DOHH2 (cell line): Measurements from ENCODE around the gene ARMH2.

ENCODE experiments used
- H3F3A ChIP-seq: fragments of 200-600 bp; sonication (generic), shearing (Covaris generic); 2 replicates; pipeline ENCODE4 v1.6.0; 2016; ENCODE audit warnings: antibody characterized with exemption, mild to moderate bottlenecking; ENCODE audit not compliant: control insufficient read depth, insufficient read depth
- H3K27ac ChIP-seq: fragments of 200-600 bp; sonication (generic); 2 replicates; pipeline ENCODE4 v1.5.1; 2014; ENCODE audit warnings: low read depth, mild to moderate bottlenecking, low read length, moderate library complexity
- H3K27me3 ChIP-seq: fragments of 200-600 bp; sonication (generic); 2 replicates; pipeline ENCODE4 v1.6.1; 2014; ENCODE audit warnings: mild to moderate bottlenecking, low read length, mixed read lengths; ENCODE audit not compliant: control insufficient read depth
- H3K36me3 ChIP-seq: fragments of 200-600 bp; sonication (generic); 2 replicates; pipeline ENCODE4 v1.6.1; 2014; ENCODE audit warnings: mild to moderate bottlenecking, low read length, moderate library complexity, mixed read lengths; ENCODE audit not compliant: control insufficient read depth
- H3K4me1 ChIP-seq: fragments of 200-600 bp; sonication (generic); 2 replicates; pipeline ENCODE4 v1.6.1; 2014; ENCODE audit warnings: mild to moderate bottlenecking, low read length, mixed read lengths; ENCODE audit not compliant: control insufficient read depth
- H3K4me2 ChIP-seq: fragments of 200-600 bp; sonication (generic); 2 replicates; pipeline ENCODE4 v1.6.0; 2014; ENCODE audit warnings: mild to moderate bottlenecking, low read length, moderate library complexity
- H3K4me3 ChIP-seq: fragments of 200-600 bp; sonication (generic); 2 replicates; pipeline ENCODE4 v1.5.1; 2014; ENCODE audit warnings: mild to moderate bottlenecking, low read length, mixed read lengths
- H3K79me2 ChIP-seq: fragments of 200-600 bp; sonication (generic); 2 replicates; pipeline ENCODE4 v1.6.1; 2014; ENCODE audit warnings: mild to moderate bottlenecking, low read length, mixed read lengths; ENCODE audit not compliant: control insufficient read depth
- H3K9me2 ChIP-seq: fragments of 200-600 bp; sonication (generic); replicated peaks from 2 replicates; pipeline ENCODE4 v1.6.1; 2014; ENCODE audit warnings: mild to moderate bottlenecking, low read length, mixed read lengths; ENCODE audit not compliant: control insufficient read depth
- H3K9me3 ChIP-seq: fragments of 200-600 bp; sonication (generic); 2 replicates; pipeline ENCODE4 v1.6.1; 2014; ENCODE audit warnings: antibody characterized with exemption, low read length, mixed read lengths; ENCODE audit not compliant: control insufficient read depth, insufficient read depth
- H4K20me1 ChIP-seq: fragments of 200-600 bp; sonication (generic); 2 replicates; pipeline ENCODE4 v1.6.0; 2014; ENCODE audit warnings: low read depth, mild to moderate bottlenecking, antibody characterized with exemption, low read length, moderate library complexity; ENCODE audit not compliant: control insufficient read depth, insufficient read depth
- CTCF ChIP-seq: fragments of 200-600 bp; sonication (generic); IDR thresholded peaks from one replicate; pipeline ENCODE4 v1.5.1; 2014; ENCODE audit warnings: antibody characterized with exemption, mild to moderate bottlenecking, low read depth, low read length; ENCODE audit not compliant: poor library complexity, severe bottlenecking
- EZH2phosphoT487 ChIP-seq: fragments of 200-600 bp; sonication (generic); IDR thresholded peaks from 2 replicates; pipeline ENCODE4 v1.6.1; 2017; ENCODE audit warnings: borderline replicate concordance, mild to moderate bottlenecking, antibody characterized with exemption, low read length, moderate library complexity, mixed read lengths

ARMH2 gene

GRCh38 chr6:24797596-24798216, 1.0 kb downstream of the ARMH2 start:
- Histone ChIP-seq H3K4me3 (no peak overlapping the region), H3K27ac (no peak overlapping the region), H3K9me2 (no peaks in the 10 kb centered on the region), H3K4me2 (no peak overlapping the region), H3F3A (peaks cover 7% of the 10 kb centered on the region), H3K79me2 (no peaks in the 10 kb centered on the region), H3K27me3 (no peaks in the 10 kb centered on the region), H3K9me3 (no peaks in the 10 kb centered on the region), H4K20me1 (no peaks in the 10 kb centered on the region), H3K4me1 (no peaks in the 10 kb centered on the region), H3K36me3 (no peaks in the 10 kb centered on the region)
- TF ChIP-seq CTCF (no peak), EZH2phosphoT487 (no peak)

GRCh38 chr6:24796616-24797290, 2.0 kb downstream of the ARMH2 start:
- H3K27ac ChIP-seq, result no peak overlapping the region
- H3K27me3 ChIP-seq, result no peaks in the 10 kb centered on the region
- no peaks in the 10 kb centered on the region for H3K79me2 ChIP-seq
- H3K9me2 ChIP-seq, result no peaks in the 10 kb centered on the region
- no peaks in the 10 kb centered on the region for H3K4me1 ChIP-seq
- H3K4me2 ChIP-seq, result no peak overlapping the region
- no peak overlapping the region for H3K4me3 ChIP-seq
- TF ChIP-seq EZH2phosphoT487 (no peak), CTCF (no peak)
- no peaks in the 10 kb centered on the region for H4K20me1 ChIP-seq
- peaks cover 3% of the 10 kb centered on the region; the same call in 1 of the 2 replicates for H3F3A ChIP-seq
- H3K9me3 ChIP-seq, result no peaks in the 10 kb centered on the region
- no peaks in the 10 kb centered on the region for H3K36me3 ChIP-seq

- H3K9me2 ChIP-seq, result no peaks in the 10 kb centered on the region
- no peaks in the 10 kb centered on the region; the same call in 1 of the 2 replicates for H3K36me3 ChIP-seq
- TF ChIP-seq EZH2phosphoT487 (no peak), CTCF (no peak)
- no peaks in the 10 kb centered on the region for H3K4me1 ChIP-seq
- H3K27me3 ChIP-seq, result no peaks in the 10 kb centered on the region
- peaks cover 12% of the 10 kb centered on the region for H3F3A ChIP-seq
- no peak overlapping the region for H3K4me2 ChIP-seq
- H4K20me1 ChIP-seq, result no peaks in the 10 kb centered on the region
- H3K79me2 ChIP-seq, result no peaks in the 10 kb centered on the region
- H3K4me3 ChIP-seq, result no peak overlapping the region
- no peaks in the 10 kb centered on the region for H3K9me3 ChIP-seq
- H3K27ac ChIP-seq, result no peak overlapping the region
Observed at GRCh38 chr6:24795106-24795505, 3.6 kb downstream of the ARMH2 start.
